ENCODE results near the gene CENPO.
"Not testable (repeated sequence)": the region's sequence is repeated elsewhere in the genome, so short reads cannot be mapped to it uniquely, and the experiment has no call there.

The CENPO gene

GRCh38 chr2:24792542-24792873 lies 717 bp upstream of the CENPO start:
- H3K4me3 ChIP-seq (ENCODE audit: low read depth, low read length): peak overlapping the region; percentile 83
- TF ChIP-seq CTCF (IDR thresholded peaks at IDR 0.05; ENCODE audit: low read depth, low read length): no peak
- no peaks in the 10 kb centered on the region for H3K27me3 ChIP-seq
- no peaks in the 10 kb centered on the region for H3K9me3 ChIP-seq
- no peaks in the 10 kb centered on the region for H3K4me1 ChIP-seq
- no peak for DNase-seq
- H3K36me3 ChIP-seq: peaks cover 24% of the 10 kb centered on the region

- TF ChIP-seq CTCF (IDR thresholded peaks at IDR 0.05; ENCODE audit: low read depth, low read length): no peak
- no peaks in the 10 kb centered on the region for H3K4me1 ChIP-seq
- no peaks in the 10 kb centered on the region for H3K9me3 ChIP-seq
- peaks cover 33% of the 10 kb centered on the region for H3K36me3 ChIP-seq
- H3K27me3 ChIP-seq: no peaks in the 10 kb centered on the region
- peak overlapping the region; percentile 83 for H3K4me3 ChIP-seq (ENCODE audit: low read depth, low read length)
- peak; percentile 65 for DNase-seq
Measured at GRCh38 chr2:24793761-24794435, 673 bp downstream of the CENPO start.

GRCh38 chr2:24797644-24798043 lies 4.4 kb downstream of the CENPO start:
- H3K4me3 ChIP-seq (ENCODE audit: low read depth, low read length): no peak overlapping the region
- no peaks in the 10 kb centered on the region; the same call in 1 of the 2 replicates for H3K9me3 ChIP-seq
- DNase-seq: no peak
- TF ChIP-seq CTCF (IDR thresholded peaks at IDR 0.05; ENCODE audit: low read depth, low read length): no peak
- H3K36me3 ChIP-seq: peaks cover 54% of the 10 kb centered on the region
- no peaks in the 10 kb centered on the region for H3K27me3 ChIP-seq
- no peaks in the 10 kb centered on the region for H3K4me1 ChIP-seq

- DNase-seq; H3K4me3 ChIP-seq (ENCODE audit: low read depth, low read length): not testable (repeated sequence)
- H3K36me3 ChIP-seq: peaks cover 50% of the 10 kb centered on the region
Measured at GRCh38 chr2:24800487-24800886, 7.3 kb downstream of the CENPO start.

GRCh38 chr2:24805811-24806660 lies 12.8 kb downstream of the CENPO start:
- H3K4me3 ChIP-seq (ENCODE audit: low read depth, low read length); DNase-seq; H3K4me1 ChIP-seq; H3K9me3 ChIP-seq; H3K27me3 ChIP-seq: not testable (repeated sequence)
- peaks cover 26% of the 10 kb centered on the region for H3K36me3 ChIP-seq

More at GRCh38 chr2:24800487-24800886, 7.3 kb downstream of the CENPO start:
- not testable (repeated sequence) for H3K27me3 ChIP-seq, H3K4me1 ChIP-seq, H3K9me3 ChIP-seq

- H3K4me3 ChIP-seq (ENCODE audit: low read depth, low read length): no peak overlapping the region
- H3K27me3 ChIP-seq: no peaks in the 10 kb centered on the region
- no peak for DNase-seq
- H3K9me3 ChIP-seq: no peaks in the 10 kb centered on the region
- peaks cover 24% of the 10 kb centered on the region for H3K36me3 ChIP-seq
- no peak for TF ChIP-seq CTCF (IDR thresholded peaks at IDR 0.05; ENCODE audit: low read depth, low read length)
- no peaks in the 10 kb centered on the region for H3K4me1 ChIP-seq
Measured at GRCh38 chr2:24806661-24807036, 13.4 kb downstream of the CENPO start.

- DNase-seq: no peak
- H3K27me3 ChIP-seq: no peaks in the 10 kb centered on the region
- no peak overlapping the region for H3K4me3 ChIP-seq (ENCODE audit: low read depth, low read length)
- H3K4me1 ChIP-seq: no peaks in the 10 kb centered on the region
- no peak for TF ChIP-seq CTCF (IDR thresholded peaks at IDR 0.05; ENCODE audit: low read depth, low read length)
- H3K36me3 ChIP-seq: peaks cover 26% of the 10 kb centered on the region
- H3K9me3 ChIP-seq: no peaks in the 10 kb centered on the region
Measured at GRCh38 chr2:24809316-24810007, 16.2 kb downstream of the CENPO start.
